MG63 (cell line): ENCODE data around the gene KRTAP2-4. TPM values are rescaled to one million over a fixed set of nuclear protein-coding genes. Genes with fewer than 3 reads are reported as not detected.
A peak's percentile ranks its signal among the peaks of the same experiment; 100 is the strongest.
"Not testable (repeated sequence)": the region's sequence is repeated elsewhere in the genome, so short reads cannot be mapped to it uniquely, and the experiment has no call there.

Experiments used
- DNase-seq: peaks from one replicate; pipeline ENCODE4 v3.0.0-alpha.2; 2020
- H3K27me3 ChIP-seq: fragments of 250-450 bp; sonication (Bioruptor Pico); 2 replicates; pipeline ENCODE4 v1.5.1; 2020; ENCODE audit warnings: mild to moderate bottlenecking, moderate library complexity
- H3K36me3 ChIP-seq: fragments of 250-450 bp; sonication (Bioruptor Pico); 2 replicates; pipeline ENCODE4 v1.5.1; 2020; ENCODE audit warnings: mild to moderate bottlenecking, moderate library complexity
- H3K4me3 ChIP-seq: fragments of 250-450 bp; sonication (Bioruptor Pico); 2 replicates; pipeline ENCODE4 v1.5.1; 2020; ENCODE audit warnings: mild to moderate bottlenecking, moderate library complexity
- H3K9me3 ChIP-seq: fragments of 250-450 bp; sonication (Bioruptor Pico); 2 replicates; pipeline ENCODE4 v1.5.1; 2020; ENCODE audit warnings: mild to moderate bottlenecking, moderate library complexity
- total RNA-seq: library from RNA; depleted of rRNA; stranded (reverse); fragments of >200 nt; shearing (Covaris generic); gene quantifications from 2 replicates; pipeline ENCODE4 v1.2.3, GENCODE V29; 2014; ENCODE audit warnings: low replicate concordance

The KRTAP2-4 gene
- total RNA-seq, 1 experiment from 2014 or later: not detected

GRCh38 chr17:41054025-41054424, 11.7 kb downstream of the KRTAP2-4 start:
- Histone ChIP-seq H3K4me3 (no peak overlapping the region), H3K9me3 (peaks cover 8% of the 10 kb centered on the region), H3K27me3 (no peaks in the 10 kb centered on the region), H3K36me3 (no peaks in the 10 kb centered on the region)
- DNase-seq: no peak

- no peak for DNase-seq
- H3K9me3 ChIP-seq: peaks cover 7% of the 10 kb centered on the region
- no peaks in the 10 kb centered on the region for H3K27me3 ChIP-seq
- no peak overlapping the region for H3K4me3 ChIP-seq
- H3K36me3 ChIP-seq: no peaks in the 10 kb centered on the region
Observed at GRCh38 chr17:41052566-41052965, 13.1 kb downstream of the KRTAP2-4 start.

GRCh38 chr17:41049110-41049509, 16.6 kb downstream of the KRTAP2-4 start:
- peak; percentile 31 for DNase-seq
- no peak overlapping the region for H3K4me3 ChIP-seq
- H3K9me3 ChIP-seq: peaks cover 5% of the 10 kb centered on the region
- no peaks in the 10 kb centered on the region for H3K27me3 ChIP-seq
- H3K36me3 ChIP-seq: no peaks in the 10 kb centered on the region

- Histone ChIP-seq H3K27me3 (no peaks in the 10 kb centered on the region), H3K36me3 (no peaks in the 10 kb centered on the region), H3K9me3 (peaks cover 8% of the 10 kb centered on the region), H3K4me3 (no peak overlapping the region)
- peak; percentile 36 for DNase-seq
Observed at GRCh38 chr17:41048441-41048840, 17.2 kb downstream of the KRTAP2-4 start.

- H3K9me3 ChIP-seq: peaks cover 14% of the 10 kb centered on the region
- DNase-seq, H3K36me3 ChIP-seq, H3K4me3 ChIP-seq, H3K27me3 ChIP-seq: not testable (repeated sequence)
Observed at GRCh38 chr17:41046735-41047465, 18.8 kb downstream of the KRTAP2-4 start, which contains the start of gene KRTAP2-1. KRTAP2-1 (minus strand) TSS chr17:41047316; CDS start chr17:41047267, 49 bp downstream.

- no peak overlapping the region for H3K4me3 ChIP-seq
- H3K27me3 ChIP-seq: no peaks in the 10 kb centered on the region
- H3K36me3 ChIP-seq: peaks cover 4% of the 10 kb centered on the region; the same call in 1 of the 2 replicates
- no peak for DNase-seq
- peaks cover 14% of the 10 kb centered on the region for H3K9me3 ChIP-seq
Observed at GRCh38 chr17:41042953-41043352, 22.7 kb downstream of the KRTAP2-4 start.

- peaks cover 14% of the 10 kb centered on the region for H3K9me3 ChIP-seq
- H3K36me3 ChIP-seq, H3K4me3 ChIP-seq, H3K27me3 ChIP-seq: not testable (repeated sequence)
- DNase-seq: peak; percentile 88
Observed at GRCh38 chr17:41040783-41041571, 24.7 kb downstream of the KRTAP2-4 start, which contains the start of gene KRTAP1-1. KRTAP1-1 (minus strand) TSS chr17:41041450; CDS start chr17:41041397, 53 bp downstream.

GRCh38 chr17:41037853-41038350, 27.8 kb downstream of the KRTAP2-4 start:
- DNase-seq: no peak
- H3K4me3 ChIP-seq: no peak overlapping the region
- H3K27me3 ChIP-seq: no peaks in the 10 kb centered on the region
- H3K9me3 ChIP-seq: peaks cover 3% of the 10 kb centered on the region
- peaks cover under 1% of the 10 kb centered on the region; the same call in 1 of the 2 replicates for H3K36me3 ChIP-seq

GRCh38 chr17:41034346-41034935, 31.2 kb downstream of the KRTAP2-4 start, which contains the start of gene KRTAP1-3:
KRTAP1-3 (minus strand) TSS chr17:41034874; CDS start chr17:41034821, 53 bp downstream.
- H3K27me3 ChIP-seq, H3K9me3 ChIP-seq, H3K36me3 ChIP-seq, H3K4me3 ChIP-seq: not testable (repeated sequence)
- DNase-seq: peak; percentile 97

- DNase-seq: no peak
- H3K36me3 ChIP-seq: no peaks in the 10 kb centered on the region
- no peak within 1 kb of the TSS for H3K4me3 ChIP-seq
- no peaks in the 10 kb centered on the region for H3K27me3 ChIP-seq
- H3K9me3 ChIP-seq: no peaks in the 10 kb centered on the region
Observed at GRCh38 chr17:41029633-41030245, 35.9 kb downstream of the KRTAP2-4 start, which contains the start of gene KRTAP1-4. KRTAP1-4 (minus strand) TSS chr17:41030195; CDS start chr17:41030078, 117 bp downstream.

- Histone ChIP-seq H3K9me3 (peaks cover 3% of the 10 kb centered on the region; the same call in 1 of the 2 replicates), H3K4me3 (0 out of 2 replicates have a peak within 1 kb of the TSS, but pooled peaks have one; percentile 0), H3K27me3 (no peaks in the 10 kb centered on the region), H3K36me3 (no peaks in the 10 kb centered on the region)
- peak; percentile 99 for DNase-seq
Observed at GRCh38 chr17:41026715-41027471, 38.8 kb downstream of the KRTAP2-4 start, which contains the start of gene KRTAP1-5. KRTAP1-5 (minus strand) TSS chr17:41027208; CDS start chr17:41027155, 53 bp downstream.

- no peak for DNase-seq
- Histone ChIP-seq H3K4me3 (no peak overlapping the region), H3K9me3 (peaks cover 3% of the 10 kb centered on the region; the same call in 1 of the 2 replicates)
Observed at GRCh38 chr17:41024697-41025096, 41.0 kb downstream of the KRTAP2-4 start.

GRCh38 chr17:41020336-41020735, 45.3 kb downstream of the KRTAP2-4 start:
- no peak overlapping the region for H3K4me3 ChIP-seq
- no peak for DNase-seq

More at GRCh38 chr17:41024697-41025096, 41.0 kb downstream of the KRTAP2-4 start:
- Histone ChIP-seq H3K36me3 (no peaks in the 10 kb centered on the region), H3K27me3 (no peaks in the 10 kb centered on the region)

GRCh38 chr17:41019415-41019814, 46.3 kb downstream of the KRTAP2-4 start:
- H3K4me3 ChIP-seq: no peak overlapping the region
- H3K36me3 ChIP-seq: no peaks in the 10 kb centered on the region
- no peaks in the 10 kb centered on the region for H3K27me3 ChIP-seq
- DNase-seq: no peak
- H3K9me3 ChIP-seq: peaks cover 3% of the 10 kb centered on the region

More at GRCh38 chr17:41020336-41020735, 45.3 kb downstream of the KRTAP2-4 start:
- Histone ChIP-seq H3K27me3 (no peaks in the 10 kb centered on the region), H3K9me3 (peaks cover 3% of the 10 kb centered on the region; the same call in 1 of the 2 replicates), H3K36me3 (no peaks in the 10 kb centered on the region)

GRCh38 chr17:41018541-41018940, 47.1 kb downstream of the KRTAP2-4 start:
- no peaks in the 10 kb centered on the region for H3K27me3 ChIP-seq
- DNase-seq: no peak
- H3K9me3 ChIP-seq: peaks cover 3% of the 10 kb centered on the region
- no peak overlapping the region for H3K4me3 ChIP-seq
- no peaks in the 10 kb centered on the region for H3K36me3 ChIP-seq
